Prostate gland (tissue), 2 donors: ENCODE measurements around the gene EXD3. TPM values are rescaled to one million over a fixed set of nuclear protein-coding genes. Genes with fewer than 3 reads are reported as not detected.

ENCODE experiments used
- DNase-seq: peaks from one replicate; pipeline ENCODE4 v3.0.0-alpha.2; 2019; ENCODE audit warnings: low spot score
- H3K27ac ChIP-seq, 2 donors: fragments of 200-600 bp; sonication (generic); 2 replicates each; pipeline ENCODE4 v1.5.1; 2017 to 2019
- H3K27me3 ChIP-seq: fragments of 200-600 bp; sonication (generic); replicated peaks from 2 replicates; pipeline ENCODE4 v1.5.1; 2019; ENCODE audit not compliant: insufficient read depth
- H3K36me3 ChIP-seq, 2 donors: fragments of 200-600 bp; sonication (generic); 1 replicate in 1 of 2; 2 replicates in 1 of 2; pipeline versions ENCODE4 v1.5.1 to v1.8.1; 2017 to 2019
- H3K4me1 ChIP-seq: fragments of 200-600 bp; sonication (generic); replicated peaks from 2 replicates; pipeline ENCODE4 v1.5.1; 2019
- H3K4me3 ChIP-seq, 2 donors: fragments of 200-600 bp; sonication (generic); 2 replicates each; pipeline ENCODE4 v1.5.1; 2017 to 2019
- H3K9me3 ChIP-seq: fragments of 200-600 bp; sonication (generic); 2 replicates; pipeline ENCODE4 v1.5.1; 2017
- POLR2A ChIP-seq: fragments of 450-650 bp; IDR thresholded peaks from one replicate; pipeline ENCODE4 v1.6.1; 2016; ENCODE audit warnings: antibody characterized with exemption, mild to moderate bottlenecking
- POLR2AphosphoS5 ChIP-seq: sonication (generic); formaldehyde crosslinking; IDR thresholded peaks from one replicate; pipeline ENCODE4 v1.6.1; 2017; ENCODE audit warnings: antibody characterized with exemption
- WGBS: methylation state at CpG from one replicate; pipeline ENCODE4 v1.1.5; 2018; 5-methylcytosine and 5-hydroxymethylcytosine counted together
- intact Hi-C: fragments of 100-400 bp; cut with DNase I; formaldehyde crosslinking; loops from one replicate; pipeline ENCODE4 v1.14.2; 2022
- total RNA-seq, 2 donors: library from RNA; depleted of rRNA; stranded (reverse); fragments of >200 nt; gene quantifications; one replicate each; pipeline ENCODE4 v1.1.0, GENCODE V29; 2016
- TF ChIP-seq, protein P1 (sequence below), 4 experiments: fragments of 200-600 bp in 2 of 4; fragments of 450-650 bp in 2 of 4; sonication (generic) in 2 of 4; IDR thresholded peaks; 1 replicate in 3 of 4; 2 replicates in 1 of 4; pipeline ENCODE4 v1.5.1; 2016 to 2019; ENCODE audit warnings: antibody characterized with exemption in 4 of 4, mild to moderate bottlenecking in 2 of 4, moderate library complexity in 2 of 4

EXD3 gene
- total RNA-seq, 2 donors from 2014 or later: 32.6 to 44.8 TPM

DNA sequence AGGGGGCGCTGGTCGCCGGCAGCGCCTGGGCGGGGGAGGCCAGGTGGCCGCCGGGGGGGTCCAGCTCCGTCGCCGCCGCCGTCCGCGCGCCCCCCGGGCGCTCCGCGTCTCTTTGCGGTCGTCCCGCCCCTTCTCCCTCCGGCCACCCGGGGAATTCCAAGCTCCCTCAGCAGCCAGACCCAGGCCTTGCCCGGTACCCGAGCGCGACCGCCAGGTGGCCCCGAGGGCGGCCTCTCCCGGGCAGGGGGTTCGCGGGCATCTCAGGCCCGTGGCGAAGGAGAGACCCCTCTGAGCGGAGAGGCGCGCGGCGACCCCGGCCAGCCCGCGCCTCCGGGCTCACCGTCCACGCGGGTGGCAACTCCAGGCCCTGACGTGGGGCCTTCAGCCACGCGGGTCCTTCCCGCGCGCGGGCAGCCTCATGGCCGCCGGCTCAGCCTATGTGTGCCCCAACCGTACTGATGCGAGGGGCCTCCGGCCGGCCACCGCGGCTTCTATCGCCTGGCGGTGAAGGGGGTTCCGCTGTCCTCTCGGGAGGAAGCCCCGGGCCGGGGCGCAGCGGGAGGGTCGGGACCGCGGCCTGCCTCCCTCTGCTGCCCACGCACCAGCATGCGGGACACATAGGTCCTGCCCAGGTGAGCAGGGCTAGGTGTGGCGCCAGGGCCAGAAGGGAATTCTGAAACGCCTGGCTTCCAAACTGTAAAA is 120.4 kb downstream of the EXD3 start:
- no peaks in the 10 kb centered on the region for H3K9me3 ChIP-seq
- no peaks in the 10 kb centered on the region for H3K27me3 ChIP-seq
- H3K27ac ChIP-seq: peak overlapping the region; percentile 92 to 93
- TF ChIP-seq, protein P1, sequence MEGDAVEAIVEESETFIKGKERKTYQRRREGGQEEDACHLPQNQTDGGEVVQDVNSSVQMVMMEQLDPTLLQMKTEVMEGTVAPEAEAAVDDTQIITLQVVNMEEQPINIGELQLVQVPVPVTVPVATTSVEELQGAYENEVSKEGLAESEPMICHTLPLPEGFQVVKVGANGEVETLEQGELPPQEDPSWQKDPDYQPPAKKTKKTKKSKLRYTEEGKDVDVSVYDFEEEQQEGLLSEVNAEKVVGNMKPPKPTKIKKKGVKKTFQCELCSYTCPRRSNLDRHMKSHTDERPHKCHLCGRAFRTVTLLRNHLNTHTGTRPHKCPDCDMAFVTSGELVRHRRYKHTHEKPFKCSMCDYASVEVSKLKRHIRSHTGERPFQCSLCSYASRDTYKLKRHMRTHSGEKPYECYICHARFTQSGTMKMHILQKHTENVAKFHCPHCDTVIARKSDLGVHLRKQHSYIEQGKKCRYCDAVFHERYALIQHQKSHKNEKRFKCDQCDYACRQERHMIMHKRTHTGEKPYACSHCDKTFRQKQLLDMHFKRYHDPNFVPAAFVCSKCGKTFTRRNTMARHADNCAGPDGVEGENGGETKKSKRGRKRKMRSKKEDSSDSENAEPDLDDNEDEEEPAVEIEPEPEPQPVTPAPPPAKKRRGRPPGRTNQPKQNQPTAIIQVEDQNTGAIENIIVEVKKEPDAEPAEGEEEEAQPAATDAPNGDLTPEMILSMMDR (IDR thresholded peaks at IDR 0.05): peak; percentile 9 to 69 (median 44)
- TF ChIP-seq POLR2A: no peak
- TF ChIP-seq POLR2AphosphoS5: no peak
- no peaks in the 10 kb centered on the region for H3K36me3 ChIP-seq
- H3K4me3 ChIP-seq: peak overlapping the region; percentile 39 to 46
- H3K4me1 ChIP-seq: peaks cover 39% of the 10 kb centered on the region
- WGBS: 7% methylated on average over 57 of the region's 78 CpGs
- intact Hi-C loops: no loop called here
- no peak for DNase-seq

DNA sequence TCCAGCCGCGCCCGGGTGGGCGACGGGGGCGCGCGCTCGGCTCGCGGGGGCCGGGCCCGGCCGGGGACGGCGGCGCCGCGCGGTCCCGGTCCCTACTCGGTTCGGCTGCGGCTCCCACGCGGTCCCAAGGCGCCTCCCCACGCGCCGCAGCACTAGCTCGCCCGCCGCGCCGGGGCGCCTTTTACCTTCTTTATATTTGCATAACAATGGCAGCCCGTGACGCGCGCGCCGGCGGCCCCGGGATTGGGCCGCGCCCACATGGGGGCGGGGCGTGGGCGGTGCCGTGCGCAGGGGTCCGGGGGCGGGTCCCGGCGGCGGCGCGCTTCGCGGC is 120.9 kb downstream of the EXD3 start, which contains the start of gene NRARP:
NRARP (minus strand) TSS at position 154 of the 331 bp plus-strand sequence. CDS start 343 bp downstream, outside the sequence.
- Histone ChIP-seq H3K9me3 (no peaks in the 10 kb centered on the region), H3K27me3 (no peaks in the 10 kb centered on the region), H3K36me3 (no peaks in the 10 kb centered on the region), H3K27ac (peak within 1 kb of the TSS; percentile 92 to 94), H3K4me1 (peaks cover 36% of the 10 kb centered on the region), H3K4me3 (peak within 1 kb of the TSS; percentile 40 to 55)
- peak; percentile 94 for DNase-seq
- WGBS: under 1% methylated on average over 29 of the region's 60 CpGs
- peak; percentile 88 for TF ChIP-seq POLR2A
- TF ChIP-seq POLR2AphosphoS5: peak; percentile 94
- TF ChIP-seq, protein P1 (IDR thresholded peaks at IDR 0.05): peak in 1 of 4 experiments; percentile 49
- intact Hi-C loops: no loop called here

DNA sequence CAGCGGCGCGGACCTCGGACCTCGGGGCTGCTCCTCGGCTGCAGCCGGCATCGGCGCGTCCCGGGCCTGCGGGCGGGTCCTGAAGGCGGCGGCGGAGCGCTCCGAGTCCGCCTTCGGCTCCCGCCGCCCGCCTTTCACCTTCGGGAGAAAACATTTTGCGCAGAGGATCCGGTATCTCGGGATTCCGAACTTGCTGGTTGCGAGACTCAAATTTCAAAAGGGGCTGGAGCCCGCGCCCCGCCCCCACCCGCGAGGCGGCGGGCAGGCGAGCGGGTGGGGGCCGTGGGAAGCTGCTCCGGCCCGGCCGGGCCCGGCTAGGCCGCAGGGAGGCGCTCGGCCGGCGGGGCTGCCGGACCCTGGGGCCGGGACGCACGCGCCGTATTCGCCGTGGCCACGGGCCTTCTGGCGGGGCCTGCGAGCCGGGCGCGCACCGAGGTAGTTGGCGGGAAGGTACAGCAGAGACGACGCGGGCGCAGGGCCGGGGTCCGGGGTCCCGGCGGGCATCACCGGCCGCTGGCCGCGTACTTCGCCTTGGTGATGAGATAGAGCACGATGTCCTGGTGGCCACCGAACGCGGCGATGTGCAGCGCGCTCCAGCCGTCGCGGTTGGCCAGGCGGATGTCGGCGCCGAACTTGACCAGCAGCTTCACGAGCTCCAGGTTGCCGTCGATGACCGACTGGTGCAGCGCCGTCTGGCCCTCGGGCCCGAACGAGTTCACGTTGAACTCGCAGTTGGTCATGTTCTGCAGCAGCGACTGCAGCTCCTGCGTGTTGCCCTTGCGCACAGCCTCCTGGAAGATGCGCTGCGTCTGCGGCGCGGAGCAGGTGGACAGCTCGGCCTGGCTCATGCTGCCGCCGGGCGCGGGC is 121.6 kb downstream of the EXD3 start:
- Histone ChIP-seq H3K27me3 (no peaks in the 10 kb centered on the region), H3K4me1 (peaks cover 35% of the 10 kb centered on the region), H3K4me3 (peak overlapping the region; percentile 40 to 55), H3K27ac (peak overlapping the region; percentile 78 to 94), H3K36me3 (no peaks in the 10 kb centered on the region), H3K9me3 (no peaks in the 10 kb centered on the region)
- peak; percentile 11 for TF ChIP-seq POLR2A
- TF ChIP-seq POLR2AphosphoS5: no peak
- TF ChIP-seq, protein P1 (IDR thresholded peaks at IDR 0.05): peak in 3 of 4 experiments; percentile 8 to 52 (median 29)
- WGBS: under 1% methylated on average over 57 of the region's 115 CpGs
- DNase-seq: peak; percentile 60
- intact Hi-C loops: no loop called here

DNA sequence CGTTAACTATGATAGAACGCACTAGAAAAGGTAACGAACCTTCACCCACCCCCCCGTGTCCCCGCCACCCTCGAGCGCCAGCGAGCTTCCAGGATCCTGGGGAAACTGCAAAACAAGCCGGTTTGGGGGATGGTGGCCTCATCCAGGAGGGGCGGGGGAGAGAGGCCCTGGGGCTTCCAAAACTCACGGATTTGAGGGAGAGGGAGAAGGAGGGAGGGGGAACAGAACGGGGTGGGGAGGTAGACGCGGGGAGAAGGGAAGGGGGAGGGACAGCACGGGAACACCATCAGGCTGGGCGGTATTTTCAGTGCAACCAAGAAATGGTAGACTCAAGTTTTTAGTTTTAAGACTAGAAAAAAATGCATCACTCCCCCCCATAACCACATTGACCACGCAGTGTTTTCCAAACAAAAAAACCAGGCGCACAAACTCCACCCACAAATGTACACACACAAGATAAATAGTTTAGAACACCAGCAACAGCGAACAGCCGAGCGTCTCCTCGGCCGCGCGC is 122.3 kb downstream of the EXD3 start:
- peak; percentile 80 for DNase-seq
- Histone ChIP-seq H3K36me3 (no peaks in the 10 kb centered on the region), H3K9me3 (no peaks in the 10 kb centered on the region), H3K27ac (peak overlapping the region; percentile 78 to 94), H3K4me1 (peaks cover 30% of the 10 kb centered on the region), H3K27me3 (no peaks in the 10 kb centered on the region), H3K4me3 (peak overlapping the region; percentile 40 to 55)
- TF ChIP-seq POLR2A (no peak), POLR2AphosphoS5 (peak; percentile 70)
- TF ChIP-seq, protein P1 (IDR thresholded peaks at IDR 0.05): peak in 1 of 4 experiments; percentile 1
- under 1% methylated on average over 25 of the region's 25 CpGs for WGBS
- intact Hi-C loops: no loop called here
